HG02610 (cell line): Measurements from ENCODE around the gene DBX2.
"Not testable (repeated sequence)": the region's sequence is repeated elsewhere in the genome, so short reads cannot be mapped to it uniquely, and the experiment has no call there.

Experiments
- ATAC-seq: cut with Tn5 transposase; IDR thresholded peaks from one replicate; pipeline ENCODE4 v1.9.1; 2021; ENCODE audit warnings: mild to moderate bottlenecking, moderate library complexity; ENCODE audit not compliant: unreplicated experiment

DBX2 gene

DNA sequence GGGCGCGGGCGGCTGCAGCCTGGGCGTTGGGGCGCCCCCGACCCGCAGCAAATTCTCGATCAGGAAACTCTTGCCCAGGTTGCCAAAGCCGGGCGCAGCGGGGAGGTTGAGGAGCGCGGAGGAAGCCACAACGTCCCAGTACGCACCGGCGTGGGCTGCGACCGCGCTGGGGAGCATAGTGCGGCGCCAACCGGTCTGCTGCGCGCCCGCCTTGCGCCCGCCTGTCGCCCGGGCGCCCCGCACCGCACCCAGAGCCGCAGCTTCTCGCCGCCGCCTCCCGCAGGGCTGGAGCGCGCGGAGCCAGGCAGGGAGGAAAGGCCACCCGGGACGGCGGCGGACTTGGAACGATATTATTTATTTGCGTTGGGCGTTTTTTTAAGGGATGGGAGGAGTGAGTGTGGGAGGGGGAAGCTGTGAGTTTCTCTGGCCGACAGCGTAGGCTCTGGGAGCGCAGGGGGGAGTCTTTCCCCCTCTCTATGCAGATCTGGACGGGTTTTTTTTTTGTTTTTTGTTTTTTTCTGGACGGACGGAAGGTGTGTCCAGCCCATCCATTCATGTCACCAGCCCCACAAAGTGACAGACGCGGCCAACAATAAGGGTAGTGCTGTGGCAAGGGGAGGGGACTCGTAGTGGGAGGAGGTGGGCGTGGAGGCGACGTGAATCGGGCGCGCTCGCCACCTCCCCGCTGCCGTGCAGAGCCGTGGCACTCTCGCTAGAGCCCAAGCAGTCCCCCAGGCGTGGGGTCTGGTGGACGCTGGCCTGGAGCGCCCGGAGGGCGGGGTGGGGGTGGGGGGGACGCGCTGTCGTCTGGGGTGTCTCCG, at the start of gene DBX2:
DBX2 (minus strand) TSS at position 349 of the 821 bp plus-strand sequence; CDS start at position 177, 172 bp downstream.
- no peak for ATAC-seq

DNA sequence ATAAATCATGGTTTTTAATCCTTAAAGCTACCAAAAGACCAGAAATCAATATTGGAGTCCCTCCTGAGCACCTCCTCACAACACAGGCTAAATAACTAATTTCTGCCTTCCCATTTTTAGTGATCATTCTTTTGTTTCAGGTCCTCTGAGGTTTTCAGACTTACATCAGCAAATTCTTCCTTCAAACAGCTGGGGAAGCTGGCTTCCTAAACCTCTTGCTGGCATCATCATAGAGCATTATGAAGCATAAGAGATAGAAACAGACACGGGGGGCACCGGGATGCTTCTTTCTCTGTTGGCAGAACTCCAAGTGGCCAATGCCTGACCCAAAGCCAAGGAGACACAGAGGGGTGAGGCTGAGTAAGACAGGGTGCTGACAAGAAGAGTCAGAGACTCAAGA, 47.9 kb upstream of the DBX2 start:
- no peak for ATAC-seq

DNA sequence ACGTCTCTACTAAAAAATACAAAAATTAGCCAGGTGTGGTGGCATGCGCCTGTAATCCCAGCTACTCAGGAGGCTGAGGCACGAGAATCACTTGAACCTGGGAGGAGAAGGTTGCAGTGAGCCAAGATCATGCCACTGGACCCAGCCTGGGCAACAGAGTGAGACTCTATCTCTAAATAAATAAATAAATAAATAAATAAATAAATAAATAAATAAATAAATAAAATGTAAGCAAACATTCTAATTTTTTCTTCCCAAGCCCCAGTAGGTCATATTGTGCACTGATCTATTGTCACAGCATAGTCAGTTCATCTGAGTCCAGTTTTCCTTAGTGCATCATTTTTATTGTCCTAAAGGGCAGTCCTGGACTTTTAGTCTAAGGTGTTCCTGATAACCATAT, 44.5 kb upstream of the DBX2 start:
- ATAC-seq, result not testable (repeated sequence)

DNA sequence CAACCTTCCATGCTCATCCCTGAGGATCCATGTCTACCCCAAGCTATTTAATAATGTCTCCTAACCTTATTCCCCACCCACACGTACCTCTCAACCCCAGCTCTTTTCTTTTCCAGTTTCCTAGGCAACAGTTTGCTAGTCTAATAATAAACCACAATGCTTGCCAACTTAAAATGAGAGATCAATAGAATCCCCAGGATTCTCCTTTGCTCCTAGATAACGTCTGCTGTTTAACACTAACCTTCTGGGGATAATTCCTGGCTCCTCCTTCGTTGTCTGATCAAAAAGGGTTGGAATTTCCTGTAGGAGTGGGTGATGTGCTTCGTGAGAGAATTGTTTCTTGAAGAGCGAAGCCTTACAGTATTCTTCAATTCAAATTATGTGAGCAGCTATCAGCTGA, 42.2 kb upstream of the DBX2 start:
- no peak for ATAC-seq

DNA sequence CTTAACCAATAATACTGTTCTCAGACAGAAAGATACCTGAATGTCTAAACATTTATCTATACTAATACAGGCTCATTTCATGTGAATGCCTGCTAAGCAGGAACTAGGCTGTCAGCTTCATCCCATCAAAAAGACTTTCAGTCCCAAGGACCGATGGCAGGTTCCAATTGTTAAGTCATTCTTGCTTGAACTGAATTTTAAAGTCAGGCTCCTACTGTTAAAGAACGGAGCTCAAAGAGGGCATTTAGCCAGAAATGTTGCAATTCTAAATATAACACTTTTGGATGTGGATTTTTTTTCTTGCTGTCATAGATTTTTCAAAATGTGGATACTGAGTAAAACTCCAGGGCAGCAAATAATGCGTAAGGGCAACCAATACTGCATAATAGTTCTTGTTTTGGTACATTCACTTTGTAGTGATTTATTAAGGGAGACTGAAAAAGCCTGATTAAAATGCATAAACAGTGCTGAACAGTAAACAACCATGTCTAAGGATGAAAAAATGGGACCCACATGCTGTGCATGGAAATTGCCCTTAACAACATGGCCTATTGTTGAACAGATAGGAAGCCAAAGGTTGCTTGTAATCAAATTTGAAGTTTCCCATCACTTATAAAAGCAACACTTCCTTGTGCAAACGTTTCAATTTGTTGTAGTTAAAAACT, 38.6 kb upstream of the DBX2 start:
- ATAC-seq, result no peak

DNA sequence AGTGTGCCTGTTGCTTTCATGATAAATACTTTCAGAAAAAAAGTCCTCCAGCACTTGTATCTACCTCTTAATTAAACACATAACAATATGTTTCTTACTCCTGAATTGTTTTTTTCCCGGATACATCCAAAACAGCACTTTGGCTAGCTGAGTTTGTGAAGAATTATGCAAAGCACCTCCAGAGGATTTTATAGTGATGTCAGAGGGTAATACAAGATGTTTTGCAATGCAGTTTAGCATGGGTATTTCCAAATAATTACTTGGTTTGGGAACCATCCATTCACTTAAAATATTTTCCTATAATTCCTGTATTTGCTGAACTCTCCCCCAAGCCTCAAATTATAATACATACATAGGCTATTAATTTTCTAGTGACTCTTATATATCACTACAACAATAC, 37.7 kb upstream of the DBX2 start:
- no peak for ATAC-seq

DNA sequence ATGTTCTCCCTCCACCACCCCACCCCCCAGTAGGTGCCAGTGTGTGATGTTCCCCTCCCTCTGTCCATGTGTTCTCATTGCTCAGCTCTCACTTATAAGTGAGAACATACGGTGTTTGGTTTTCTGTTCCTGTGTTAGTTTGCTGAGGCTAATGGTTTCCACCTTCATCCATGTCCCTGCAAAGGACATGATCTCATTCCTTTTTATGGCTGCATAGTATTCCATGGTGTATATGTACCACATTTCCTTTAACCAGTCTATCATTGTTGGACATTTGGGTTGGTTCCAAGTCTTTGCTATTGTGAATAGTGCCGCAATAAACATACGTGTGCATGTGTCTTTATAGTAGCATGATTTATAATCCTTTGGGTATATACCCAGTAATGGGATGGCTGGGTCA, 33.3 kb upstream of the DBX2 start:
- not testable (repeated sequence) for ATAC-seq

DNA sequence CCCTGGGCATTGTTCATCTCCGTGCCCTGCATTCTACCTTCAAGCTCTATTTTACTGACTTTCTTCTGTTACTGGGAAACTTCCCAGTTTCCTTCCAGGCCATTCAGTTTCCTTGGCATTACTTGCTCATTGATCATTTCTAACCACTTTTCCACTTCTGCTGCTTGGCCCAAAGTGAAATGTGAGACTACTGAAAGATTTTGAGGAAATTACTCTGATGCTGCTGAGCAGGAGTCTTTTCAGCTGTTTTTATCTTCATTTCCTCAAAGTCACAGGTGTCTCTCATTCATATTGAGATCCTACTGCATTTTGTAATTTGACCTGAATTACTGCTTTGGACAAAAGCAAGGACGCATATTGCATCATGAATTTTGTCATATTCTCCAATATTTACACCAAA, 26.4 kb upstream of the DBX2 start:
- no peak for ATAC-seq

DNA sequence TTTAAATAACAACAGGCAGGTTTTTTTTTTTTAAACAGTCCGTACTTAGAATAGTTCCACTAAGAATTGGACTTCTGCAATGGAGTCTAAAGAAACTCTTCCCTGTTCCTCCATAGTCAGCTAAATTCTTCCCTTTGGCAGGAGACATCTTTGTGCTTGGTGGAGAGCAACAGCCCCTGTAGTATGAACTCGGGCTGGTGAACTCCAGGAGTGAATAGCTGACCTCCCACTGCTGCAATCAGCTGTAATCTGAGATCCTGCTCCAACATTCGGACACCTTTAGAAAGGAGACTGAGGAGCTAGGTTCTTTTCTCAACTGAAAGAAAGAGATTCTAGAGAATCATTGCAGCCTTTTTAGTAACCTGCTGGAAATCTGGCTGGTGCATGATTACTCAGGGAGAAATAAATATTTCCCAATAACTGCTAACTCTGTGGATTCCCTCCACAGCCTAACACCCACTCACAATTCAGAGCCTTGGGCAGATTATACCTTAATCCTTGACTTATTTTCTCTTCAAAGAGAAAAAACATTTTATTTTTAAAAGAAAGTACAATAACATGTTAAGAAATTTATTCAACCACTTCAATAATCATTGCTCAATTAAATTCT, 25.6 kb upstream of the DBX2 start:
- no peak for ATAC-seq

DNA sequence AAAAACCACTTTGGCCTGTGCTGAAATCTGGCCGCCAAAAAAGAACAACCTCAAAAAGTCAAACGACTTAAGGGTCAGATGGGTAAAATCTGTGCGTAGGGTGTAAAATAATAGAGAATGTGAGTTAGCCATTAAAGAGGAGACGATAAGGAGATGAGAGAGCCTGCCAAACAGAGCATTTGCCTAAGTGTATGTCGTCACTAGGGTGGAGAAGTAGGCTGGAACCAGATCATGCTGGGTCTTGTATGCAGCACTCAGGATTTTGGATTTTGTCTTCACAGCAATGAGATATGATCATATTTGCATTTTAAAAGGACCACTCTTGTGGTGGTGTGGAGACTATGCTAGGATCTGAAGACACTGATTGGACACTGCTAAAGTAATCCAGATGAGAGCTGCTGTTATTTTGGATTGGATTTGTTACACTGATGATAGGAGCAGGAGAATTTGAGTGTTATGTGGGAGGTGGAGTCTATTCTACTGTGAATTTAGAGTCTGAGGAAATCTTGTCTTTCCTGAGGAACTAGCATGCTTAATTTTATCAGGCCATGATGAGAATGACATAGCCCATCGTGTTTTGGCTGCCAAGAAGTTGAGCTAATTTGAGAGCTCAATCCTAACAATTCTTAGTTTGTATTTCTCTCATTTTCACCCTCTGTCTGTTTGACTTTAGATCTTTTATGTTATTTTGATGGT, 24.8 kb upstream of the DBX2 start:
- no peak for ATAC-seq

DNA sequence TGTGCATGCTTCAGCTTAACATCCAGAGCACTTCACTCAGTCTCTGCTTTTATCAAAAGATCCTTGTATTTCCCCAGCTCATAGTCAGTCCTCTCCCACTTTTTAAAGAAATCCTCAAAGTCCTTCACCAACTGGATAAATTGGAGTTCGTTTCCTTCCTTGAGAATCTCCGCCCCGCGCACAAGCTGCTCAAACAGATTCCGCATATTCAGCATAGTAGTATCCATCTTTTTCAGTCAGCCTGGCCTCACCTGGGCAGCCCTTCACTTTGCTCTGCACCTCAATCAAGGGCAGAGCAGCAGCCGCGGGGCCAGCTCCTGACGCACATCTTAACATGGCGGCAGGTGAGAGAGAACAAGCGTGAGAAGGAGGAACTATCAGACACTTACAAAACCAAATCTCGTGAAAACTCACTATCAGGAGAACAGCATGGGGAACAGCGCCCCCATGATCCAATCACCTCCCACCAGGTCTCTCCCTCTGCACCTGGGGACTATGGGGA, 14.3 kb upstream of the DBX2 start:
- no peak for ATAC-seq

DNA sequence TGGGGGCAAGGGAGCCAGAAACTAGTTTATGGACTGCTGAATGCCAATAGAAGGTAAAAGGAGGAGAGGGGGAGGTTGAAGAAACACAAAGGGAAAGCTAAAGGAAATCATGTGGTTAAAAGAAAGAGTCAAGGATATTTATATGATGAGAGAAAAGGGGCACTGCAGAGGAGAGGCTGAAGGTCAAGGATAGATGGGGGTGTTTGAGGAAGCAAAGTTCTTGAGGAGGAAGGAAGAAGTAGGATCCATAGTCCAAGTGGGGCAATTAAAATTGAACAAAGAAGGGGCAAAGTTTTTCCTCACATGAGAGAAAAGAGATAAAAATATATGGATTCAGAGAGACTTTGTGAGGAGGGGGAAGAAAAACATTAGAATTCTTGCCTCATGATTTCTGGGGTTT, 10.1 kb upstream of the DBX2 start:
- no peak for ATAC-seq

DNA sequence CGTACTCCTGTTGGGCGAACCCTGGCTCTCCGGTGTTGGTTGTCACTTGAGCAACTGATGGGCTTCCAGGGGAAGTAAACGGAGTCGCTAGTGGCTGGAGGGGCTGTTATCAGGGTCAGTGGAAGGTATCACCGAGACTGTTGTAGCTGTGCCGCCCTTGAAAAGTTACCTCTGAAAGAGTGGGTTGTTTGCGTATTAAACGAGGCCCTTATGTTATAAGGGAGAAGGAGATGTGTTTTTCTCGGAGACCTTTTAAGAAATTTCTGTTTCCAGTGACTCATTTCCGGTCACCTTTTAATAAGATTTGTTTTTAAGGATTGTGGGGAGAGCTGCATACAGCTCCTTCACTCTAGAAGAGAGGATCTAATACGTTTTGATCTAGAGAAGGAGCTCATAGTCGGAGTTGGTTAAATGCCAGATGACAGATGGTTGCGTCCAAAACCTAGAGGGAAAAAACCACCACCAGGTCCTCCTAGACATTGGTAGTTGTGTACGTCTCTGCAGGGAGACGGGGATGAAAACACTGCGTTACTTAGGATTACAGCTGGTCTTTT, 750 bp upstream of the DBX2 start:
- ATAC-seq, result no peak

DNA sequence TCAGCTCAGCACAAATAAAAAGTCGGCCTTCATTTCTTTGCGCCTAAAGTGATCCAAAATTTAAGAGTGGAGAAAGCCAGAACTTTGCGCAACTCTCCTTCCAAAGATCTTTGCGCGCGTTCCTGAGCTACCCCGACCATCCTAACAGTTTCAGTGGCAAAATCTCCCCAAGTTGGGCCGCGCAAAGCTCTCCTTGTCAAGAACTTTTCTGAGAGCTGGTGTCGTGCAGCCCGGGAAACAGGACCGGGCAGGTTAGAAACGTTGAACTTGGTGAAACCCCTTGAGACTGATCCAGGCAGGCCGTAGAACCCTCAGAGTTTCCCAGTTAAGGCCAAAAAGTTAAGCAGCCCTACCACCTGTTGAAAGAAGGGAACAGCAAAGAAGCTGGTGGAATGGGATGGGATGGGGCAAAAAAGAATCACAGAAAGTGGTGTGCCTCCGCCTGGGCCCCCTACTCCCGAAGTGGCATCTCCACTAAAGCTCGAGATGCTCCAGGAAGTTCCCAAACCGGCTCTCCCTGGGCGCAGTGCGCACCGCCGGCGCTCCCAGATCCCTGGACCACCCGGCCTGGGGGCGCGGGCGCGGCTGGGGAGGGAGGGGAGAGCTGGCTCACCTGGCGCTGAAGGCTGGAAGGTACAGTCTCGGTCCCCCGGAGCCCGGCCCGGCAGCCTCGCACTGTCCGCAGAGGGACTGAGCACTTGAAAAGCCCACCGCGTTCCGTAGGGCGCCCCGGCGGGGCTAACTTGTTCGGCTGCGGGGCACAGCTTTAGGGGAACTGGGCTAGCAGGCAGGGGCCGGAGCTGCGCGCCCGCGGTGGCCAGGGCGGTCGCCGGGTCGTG, 768 bp downstream of the DBX2 start:
- ATAC-seq, result no peak

DNA sequence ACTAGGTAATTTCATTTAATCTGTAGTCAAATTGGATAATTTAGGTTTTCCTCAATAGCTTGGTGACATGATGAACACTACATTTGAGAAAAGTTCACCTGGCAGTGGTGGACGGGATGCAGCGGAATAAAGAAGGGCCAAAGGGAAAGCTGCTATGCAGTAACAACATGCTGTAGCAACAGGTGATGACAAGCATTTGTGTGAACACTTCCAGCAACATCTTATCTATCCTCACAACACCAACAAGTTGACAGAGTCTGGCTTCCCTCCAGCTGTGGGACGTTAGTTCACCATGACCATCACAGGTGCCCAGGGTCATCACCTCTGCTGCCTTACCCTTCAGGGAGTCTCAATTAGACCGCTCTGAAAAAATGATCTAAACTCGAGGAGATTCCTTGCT, 8.3 kb downstream of the DBX2 start:
- no peak for ATAC-seq

DNA sequence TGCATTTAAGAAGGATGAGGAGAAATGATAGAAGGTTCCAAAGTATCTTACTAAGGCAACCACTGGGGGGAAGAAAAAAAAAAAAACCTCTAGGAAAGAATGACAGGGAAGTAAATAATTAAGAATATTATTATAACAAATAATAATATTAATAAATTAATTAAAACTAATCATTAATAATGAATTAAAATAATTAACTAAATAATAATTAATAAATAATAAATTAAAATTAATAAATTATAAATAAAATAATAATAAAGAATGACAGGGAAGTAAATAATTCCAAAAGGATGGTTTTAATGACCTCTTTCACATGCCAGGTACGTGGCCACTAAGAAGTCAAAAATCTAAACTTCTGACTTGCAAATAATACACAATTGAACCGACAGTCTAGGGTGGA, 9.9 kb downstream of the DBX2 start:
- ATAC-seq, result no peak

DNA sequence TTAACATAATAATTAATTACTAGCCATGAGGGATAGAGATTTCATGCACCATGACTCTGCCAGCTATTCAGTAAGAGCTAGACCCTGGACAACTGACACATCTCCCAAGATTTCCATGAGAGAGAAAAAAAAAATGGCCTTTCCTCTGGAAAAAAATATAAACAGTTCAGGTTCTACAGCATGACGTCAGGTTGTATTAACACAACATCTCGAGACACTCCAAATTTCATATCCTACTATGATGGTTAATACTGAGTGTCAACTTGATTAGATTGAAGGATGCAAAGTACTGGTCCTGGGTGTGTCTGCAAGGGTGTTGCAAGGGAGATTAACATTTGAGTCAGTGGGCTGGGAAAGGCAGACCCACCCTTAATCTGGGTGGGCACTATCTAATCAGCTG, 11.1 kb downstream of the DBX2 start:
- no peak for ATAC-seq

DNA sequence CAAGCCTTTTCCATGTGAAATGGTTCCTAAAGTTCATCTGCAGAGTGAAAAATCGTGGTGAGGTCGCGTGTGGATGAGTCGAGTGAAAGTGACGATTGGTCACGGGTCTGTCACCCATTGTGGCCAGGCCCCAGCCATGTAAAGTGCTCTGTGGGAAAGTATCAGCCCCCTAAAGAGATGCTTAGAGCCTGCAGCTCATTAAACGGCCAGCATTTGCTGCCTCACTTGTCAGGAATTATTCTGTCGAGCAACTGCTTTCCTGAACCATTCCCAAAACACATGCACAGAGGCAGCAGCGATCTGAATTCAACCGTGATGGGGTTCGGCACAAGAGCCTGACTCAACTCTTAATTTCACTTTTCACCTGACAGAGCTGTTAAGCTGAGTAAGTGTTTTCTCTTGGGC, 16.0 kb downstream of the DBX2 start:
- ATAC-seq, result no peak

DNA sequence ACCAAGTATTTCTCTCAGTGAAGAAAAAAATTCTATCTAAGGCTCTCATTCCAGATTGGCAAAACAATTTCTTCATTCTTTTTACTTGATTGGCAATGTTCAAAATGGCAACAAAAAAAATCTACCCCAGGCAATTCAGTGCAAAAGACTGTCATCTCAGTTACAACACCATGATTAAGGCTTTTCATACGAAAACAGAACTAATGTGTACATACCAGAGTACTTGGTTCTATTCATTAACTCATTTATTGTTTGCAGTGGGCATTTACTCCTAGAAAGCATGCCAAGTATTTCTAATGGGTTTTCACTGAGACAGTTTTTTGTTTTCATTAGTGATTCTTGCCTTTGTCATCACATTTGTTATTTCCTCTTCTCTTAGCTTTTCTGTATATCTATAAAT, 33.0 kb downstream of the DBX2 start:
- no peak for ATAC-seq

DNA sequence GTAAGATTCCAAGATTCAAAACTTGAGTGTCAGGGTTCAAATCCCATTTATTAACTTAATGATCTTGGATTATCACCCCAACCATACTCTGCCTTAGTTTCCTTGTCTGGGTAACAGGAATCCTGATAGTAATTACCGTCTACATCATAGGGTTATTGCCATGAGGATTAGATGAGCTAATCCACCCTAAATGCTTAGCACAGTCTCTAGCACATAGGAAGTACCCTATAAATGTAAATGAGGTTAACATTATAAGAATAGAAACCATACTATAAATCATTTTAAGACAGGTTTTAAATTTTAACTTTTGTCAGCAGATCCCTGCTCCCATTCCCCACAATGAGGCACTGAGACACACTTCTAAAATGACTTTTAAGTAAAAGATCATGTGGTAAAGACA, 36.5 kb downstream of the DBX2 start:
- no peak for ATAC-seq
